K562 (cell line): Measurements from ENCODE around the gene NRXN3. TPM values are rescaled to one million over a fixed set of nuclear protein-coding genes. Genes with fewer than 3 reads are reported as not detected.
A peak's percentile ranks its signal among the peaks of the same experiment; 100 is the strongest.

Source experiments
- ATAC-seq: fragments of 200-7000 bp; cut with Tn5 transposase; 3 replicates; pipeline ENCODE4 v1.9.1; 2020; ENCODE audit warnings: moderate library complexity
- BruUV-seq: library from RNA; stranded (reverse); fragments of 400-500 nt; replicated peaks from 2 replicates; lab custom pipeline; 2021; lab: Mats Ljungman, UMichigan
- CTCF ChIA-PET: fragments of 300-600 bp; formaldehyde crosslinking; extraction: SDS; loops from one replicate; lab custom pipeline; 2021; ENCODE audit warnings: low intra/inter-chr PET ratio; lab: Yijun Ruan, JAX
- POLR2A ChIA-PET: fragments of 300-600, 350-650 bp; sonication (Branson Sonifier 250); formaldehyde crosslinking; extraction: SDS; loops from one replicate; lab custom pipeline; 2021; ENCODE audit warnings: antibody characterized with exemption, inconsistent platforms; lab: Yijun Ruan, JAX
- DNase-seq, 4 experiments: peaks; one replicate each; pipeline versions ENCODE4 v3.0.0 to v3.0.0-alpha.2; 2011 to 2018; ENCODE audit warnings: low spot score in 3 of 4, mixed read lengths in 3 of 4; ENCODE audit errors: extremely low read depth in 1 of 4
- FAIRE-seq: peaks from 2 replicates; lab custom pipeline; 2011; peaks lifted over from hg19 to GRCh38; lab: Jason Lieb, UNC
- H2AFZ ChIP-seq: 2 replicates; pipeline ENCODE4 v1.6.0; 2011; ENCODE audit warnings: low read depth, low read length, control low read depth, inconsistent platforms
- H3K27ac ChIP-seq: fragments of 200-600 bp; 3 replicates; pipeline ENCODE4 v1.8.0; 2011; ENCODE audit warnings: low read depth, mild to moderate bottlenecking, control low read depth, inconsistent platforms, low read length, moderate library complexity, mixed read lengths; ENCODE audit errors: extremely low read depth
- H3K27me3 ChIP-seq, 2 experiments: fragments of 300-600 bp in 1 of 2; 2 replicates in 1 of 2; 3 replicates in 1 of 2; pipeline versions ENCODE4 v1.6.0 to v1.8.0; 2011; ENCODE audit warnings: inconsistent platforms in 2 of 2, low read length in 2 of 2, mild to moderate bottlenecking in 1 of 2, mixed read lengths in 1 of 2, moderate library complexity in 1 of 2; ENCODE audit not compliant: control insufficient read depth in 2 of 2, insufficient read depth in 2 of 2
- H3K36me3 ChIP-seq: fragments of 300-600 bp; 3 replicates; pipeline ENCODE4 v1.8.0; 2011; ENCODE audit warnings: mild to moderate bottlenecking, low read length, inconsistent platforms; ENCODE audit not compliant: control insufficient read depth, insufficient read depth
- H3K4me1 ChIP-seq, 2 experiments: fragments of 200-600 bp in 1 of 2; replicated peaks in 1 of 2; 2 replicates in 1 of 2; 3 replicates in 1 of 2; pipeline versions ENCODE4 v1.5.1 to v1.8.0; 2011; ENCODE audit warnings: inconsistent platforms in 2 of 2, low read length in 2 of 2, mild to moderate bottlenecking in 1 of 2, mixed read lengths in 1 of 2, moderate library complexity in 1 of 2; ENCODE audit not compliant: control insufficient read depth in 2 of 2, insufficient read depth in 2 of 2
- H3K4me2 ChIP-seq: 2 replicates; pipeline ENCODE4 v1.6.1; 2011; ENCODE audit warnings: low read length, control low read depth, inconsistent platforms, mixed read lengths; ENCODE audit not compliant: insufficient read depth
- H3K4me3 ChIP-seq: fragments of 200-600 bp; sonication (generic), shearing (Covaris generic); 2 replicates; pipeline ENCODE4 v1.5.1; 2016; ENCODE audit warnings: control low read depth, inconsistent platforms
- H3K79me2 ChIP-seq: fragments of 200-600 bp; 3 replicates; pipeline ENCODE4 v1.8.0; 2011; ENCODE audit warnings: low read length, inconsistent platforms; ENCODE audit not compliant: control insufficient read depth, insufficient read depth
- H3K9ac ChIP-seq, 2 experiments: 2 replicates each; pipeline versions ENCODE4 v1.6.0 to v1.6.1; 2011; ENCODE audit warnings: low read depth in 2 of 2, low read length in 2 of 2, control low read depth in 1 of 2, inconsistent platforms in 1 of 2, mild to moderate bottlenecking in 1 of 2, mixed read lengths in 1 of 2; ENCODE audit not compliant: insufficient read depth in 1 of 2
- H3K9me1 ChIP-seq: one replicate; pipeline ENCODE4 v1.6.0; 2011; ENCODE audit warnings: inconsistent platforms, mild to moderate bottlenecking, low read length, moderate library complexity; ENCODE audit not compliant: control insufficient read depth, insufficient read depth
- H3K9me3 ChIP-seq: replicated peaks from 2 replicates; pipeline ENCODE4 v1.5.1; 2011; ENCODE audit warnings: low read depth, low read length, inconsistent platforms; ENCODE audit not compliant: control insufficient read depth, insufficient read depth
- H4K20me1 ChIP-seq: replicated peaks from 2 replicates; pipeline ENCODE4 v1.6.1; 2011; ENCODE audit warnings: low read length, inconsistent platforms, mixed read lengths; ENCODE audit not compliant: control insufficient read depth, insufficient read depth
- BCOR ChIP-seq: fragments of 450-650 bp; IDR thresholded peaks from 2 replicates; pipeline ENCODE4 v1.6.1; 2016
- CTCF ChIP-seq, 3 experiments: IDR thresholded peaks in 2 of 3; conservative IDR thresholded peaks in 1 of 3; 2 replicates each; pipeline ENCODE4 v1.5.1; 2011 to 2012; ENCODE audit warnings: low read length in 3 of 3, mild to moderate bottlenecking in 3 of 3, control low read depth in 2 of 3, improper control_type of control experiment in 1 of 3, inconsistent platforms in 1 of 3, low read depth in 1 of 3, mixed read lengths in 1 of 3, moderate library complexity in 1 of 3; ENCODE audit not compliant: insufficient read depth in 2 of 3
- GTF2F1 ChIP-seq: IDR thresholded peaks from 2 replicates; pipeline ENCODE4 v1.6.1; 2011; ENCODE audit warnings: low read depth, low read length, improper control_type of control experiment
- NR1H2 ChIP-seq: sonication (generic); formaldehyde crosslinking; IDR thresholded peaks from 2 replicates; pipeline ENCODE4 v1.4.0; 2020; ENCODE audit warnings: mild to moderate bottlenecking, missing genetic modification reagents
- RAD21 ChIP-seq, 2 experiments: fragments of 250-450 bp in 1 of 2; fragments of 450-650 bp in 1 of 2; sonication (Bioruptor Pico) in 1 of 2; formaldehyde crosslinking in 1 of 2; IDR thresholded peaks in 1 of 2; conservative IDR thresholded peaks in 1 of 2; 2 replicates each; pipeline versions ENCODE4 v1.4.0 to v1.8.0; 2020 to 2022; ENCODE audit warnings: mild to moderate bottlenecking in 2 of 2, moderate library complexity in 1 of 2
- TOE1 ChIP-seq, 2 experiments: fragments of 450-650 bp in 1 of 2; sonication (generic) in 1 of 2; formaldehyde crosslinking in 1 of 2; IDR thresholded peaks; 2 replicates each; pipeline versions ENCODE4 v1.7.1 to v1.8.0; 2016 to 2022; ENCODE audit warnings: borderline replicate concordance in 2 of 2, mild to moderate bottlenecking in 2 of 2, antibody characterized with exemption in 1 of 2, inconsistent platforms in 1 of 2, low read depth in 1 of 2, missing genetic modification reagents in 1 of 2, moderate library complexity in 1 of 2
- ZNF184 ChIP-seq: sonication (generic); formaldehyde crosslinking; IDR thresholded peaks from 2 replicates; pipeline ENCODE4 v1.5.0; 2020; ENCODE audit warnings: missing genetic modification reagents
- ZNF384 ChIP-seq: IDR thresholded peaks from 2 replicates; pipeline ENCODE4 v1.6.1; 2012; ENCODE audit warnings: low read depth, low read length, improper control_type of control experiment
- ZSCAN29 ChIP-seq: fragments of 450-650 bp; IDR thresholded peaks from 2 replicates; pipeline ENCODE4 v1.6.1; 2017
- WGBS: fragments of 100-300 bp; shearing (Covaris generic); methylation state at CpG from one replicate; pipeline ENCODE4 v1.1.6; 2016; ENCODE audit warnings: low coverage, mixed read lengths; ENCODE audit not compliant: insufficient coverage; ENCODE audit errors: missing lambda C conversion rate; 5-methylcytosine and 5-hydroxymethylcytosine counted together
- in situ Hi-C: fragments of 300-500 bp; cut with MboI; formaldehyde crosslinking; loops from 4 replicates; pipeline ENCODE4 v1.15.0; 2018; ENCODE audit warnings: inconsistent platforms, mixed read lengths
- intact Hi-C: fragments of 100-400 bp; cut with micrococcal nuclease; formaldehyde crosslinking; loops from 2 replicates; pipeline ENCODE4 v1.14.2; 2022
- polyA plus RNA-seq, 8 experiments: library from polyadenylated mRNA; depleted of rRNA in 4 of 8; stranded (reverse) in 5 of 8; unstranded in 3 of 8; fragments of >200 nt; fragmentation: Nextera tagmentation in 2 of 8; fragmentation: Illumina TruSeq in 1 of 8; extraction: Ambion mirVana in 2 of 8; extraction: Trizol in 1 of 8; gene quantifications; 2 replicates each; pipeline versions ENCODE4 v1.2.1 to v1.2.3, GENCODE V29; 2011 to 2014; ENCODE audit warnings: inconsistent platforms in 1 of 8, missing spikeins in 1 of 8
- total RNA-seq, 7 experiments: library from RNA; depleted of rRNA in 6 of 7; stranded (reverse); fragments of >200 nt in 6 of 7; fragmentation: Illumina TruSeq in 2 of 7; extraction: Trizol in 2 of 7; gene quantifications; 2 replicates each; pipeline versions ENCODE4 v1.2.1 to v1.2.3, GENCODE V29; 2011 to 2021; ENCODE audit warnings: low replicate concordance in 1 of 7
- TF ChIP-seq, protein P1 (sequence below), 2 experiments: fragments of 250-450 bp in 1 of 2; fragments of 450-650 bp in 1 of 2; sonication (Bioruptor Pico) in 1 of 2; IDR thresholded peaks; 2 replicates each; pipeline versions ENCODE4 v1.6.1 to v1.8.0; 2016 to 2021; ENCODE audit warnings: mild to moderate bottlenecking in 2 of 2, moderate library complexity in 2 of 2, missing compliant biosample characterization in 1 of 2, missing genetic modification characterization in 1 of 2
- TF ChIP-seq, protein P2 (sequence below): fragments of 450-650 bp; IDR thresholded peaks from 2 replicates; pipeline ENCODE4 v1.6.1; 2016; ENCODE audit warnings: low read depth

The NRXN3 gene
- total and polyA plus RNA-seq, 9 of the 15 experiments (the other 6 are each of a cell fraction or from before 2014, with no cell fraction given): 0.09 TPM; not detected in 8

GRCh38 chr14:78758333-78758732 is 588.2 kb downstream of the NRXN3 start:
- FAIRE-seq (no peak), ATAC-seq (peak; percentile 69)
- no TSS peak for BruUV-seq
- TF ChIP-seq BCOR (no peak), ZSCAN29 (no peak), CTCF (IDR thresholded peaks at IDR 0.05 in 2 of 3, conservative IDR thresholded peaks at IDR 0.05 in 1 of 3; ENCODE audit: insufficient read depth in 2 of 3, low read depth in 1 of 3, low read length in 3 of 3) (peak in 2 of 3 experiments; percentile 48 to 56; a peak in 4 of 6 replicates), ZNF384 (0 out of 2 replicates have a peak, but pooled peaks have one; percentile 29), RAD21 (CRISPR knock-in tag; conservative IDR thresholded peaks at IDR 0.05 in 1 of 2, IDR thresholded peaks at IDR 0.05 in 1 of 2) (peak; percentile 28 to 32; a peak in 3 of 4 replicates), GTF2F1 (no peak), ZNF184 (CRISPR knock-in tag) (no peak), NR1H2 (no peak), TOE1 (IDR thresholded peaks at IDR 0.05; ENCODE audit: borderline replicate concordance) (no peak), TOE1 (CRISPR knock-in tag; IDR thresholded peaks at IDR 0.05; ENCODE audit: borderline replicate concordance, low read depth) (no peak)
- TF ChIP-seq, protein P1, sequence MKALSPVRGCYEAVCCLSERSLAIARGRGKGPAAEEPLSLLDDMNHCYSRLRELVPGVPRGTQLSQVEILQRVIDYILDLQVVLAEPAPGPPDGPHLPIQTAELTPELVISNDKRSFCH (CRISPR knock-in tag; IDR thresholded peaks at IDR 0.05): no peak
- TF ChIP-seq, protein P1 (tag; IDR thresholded peaks at IDR 0.05): no peak
- TF ChIP-seq, protein P2, sequence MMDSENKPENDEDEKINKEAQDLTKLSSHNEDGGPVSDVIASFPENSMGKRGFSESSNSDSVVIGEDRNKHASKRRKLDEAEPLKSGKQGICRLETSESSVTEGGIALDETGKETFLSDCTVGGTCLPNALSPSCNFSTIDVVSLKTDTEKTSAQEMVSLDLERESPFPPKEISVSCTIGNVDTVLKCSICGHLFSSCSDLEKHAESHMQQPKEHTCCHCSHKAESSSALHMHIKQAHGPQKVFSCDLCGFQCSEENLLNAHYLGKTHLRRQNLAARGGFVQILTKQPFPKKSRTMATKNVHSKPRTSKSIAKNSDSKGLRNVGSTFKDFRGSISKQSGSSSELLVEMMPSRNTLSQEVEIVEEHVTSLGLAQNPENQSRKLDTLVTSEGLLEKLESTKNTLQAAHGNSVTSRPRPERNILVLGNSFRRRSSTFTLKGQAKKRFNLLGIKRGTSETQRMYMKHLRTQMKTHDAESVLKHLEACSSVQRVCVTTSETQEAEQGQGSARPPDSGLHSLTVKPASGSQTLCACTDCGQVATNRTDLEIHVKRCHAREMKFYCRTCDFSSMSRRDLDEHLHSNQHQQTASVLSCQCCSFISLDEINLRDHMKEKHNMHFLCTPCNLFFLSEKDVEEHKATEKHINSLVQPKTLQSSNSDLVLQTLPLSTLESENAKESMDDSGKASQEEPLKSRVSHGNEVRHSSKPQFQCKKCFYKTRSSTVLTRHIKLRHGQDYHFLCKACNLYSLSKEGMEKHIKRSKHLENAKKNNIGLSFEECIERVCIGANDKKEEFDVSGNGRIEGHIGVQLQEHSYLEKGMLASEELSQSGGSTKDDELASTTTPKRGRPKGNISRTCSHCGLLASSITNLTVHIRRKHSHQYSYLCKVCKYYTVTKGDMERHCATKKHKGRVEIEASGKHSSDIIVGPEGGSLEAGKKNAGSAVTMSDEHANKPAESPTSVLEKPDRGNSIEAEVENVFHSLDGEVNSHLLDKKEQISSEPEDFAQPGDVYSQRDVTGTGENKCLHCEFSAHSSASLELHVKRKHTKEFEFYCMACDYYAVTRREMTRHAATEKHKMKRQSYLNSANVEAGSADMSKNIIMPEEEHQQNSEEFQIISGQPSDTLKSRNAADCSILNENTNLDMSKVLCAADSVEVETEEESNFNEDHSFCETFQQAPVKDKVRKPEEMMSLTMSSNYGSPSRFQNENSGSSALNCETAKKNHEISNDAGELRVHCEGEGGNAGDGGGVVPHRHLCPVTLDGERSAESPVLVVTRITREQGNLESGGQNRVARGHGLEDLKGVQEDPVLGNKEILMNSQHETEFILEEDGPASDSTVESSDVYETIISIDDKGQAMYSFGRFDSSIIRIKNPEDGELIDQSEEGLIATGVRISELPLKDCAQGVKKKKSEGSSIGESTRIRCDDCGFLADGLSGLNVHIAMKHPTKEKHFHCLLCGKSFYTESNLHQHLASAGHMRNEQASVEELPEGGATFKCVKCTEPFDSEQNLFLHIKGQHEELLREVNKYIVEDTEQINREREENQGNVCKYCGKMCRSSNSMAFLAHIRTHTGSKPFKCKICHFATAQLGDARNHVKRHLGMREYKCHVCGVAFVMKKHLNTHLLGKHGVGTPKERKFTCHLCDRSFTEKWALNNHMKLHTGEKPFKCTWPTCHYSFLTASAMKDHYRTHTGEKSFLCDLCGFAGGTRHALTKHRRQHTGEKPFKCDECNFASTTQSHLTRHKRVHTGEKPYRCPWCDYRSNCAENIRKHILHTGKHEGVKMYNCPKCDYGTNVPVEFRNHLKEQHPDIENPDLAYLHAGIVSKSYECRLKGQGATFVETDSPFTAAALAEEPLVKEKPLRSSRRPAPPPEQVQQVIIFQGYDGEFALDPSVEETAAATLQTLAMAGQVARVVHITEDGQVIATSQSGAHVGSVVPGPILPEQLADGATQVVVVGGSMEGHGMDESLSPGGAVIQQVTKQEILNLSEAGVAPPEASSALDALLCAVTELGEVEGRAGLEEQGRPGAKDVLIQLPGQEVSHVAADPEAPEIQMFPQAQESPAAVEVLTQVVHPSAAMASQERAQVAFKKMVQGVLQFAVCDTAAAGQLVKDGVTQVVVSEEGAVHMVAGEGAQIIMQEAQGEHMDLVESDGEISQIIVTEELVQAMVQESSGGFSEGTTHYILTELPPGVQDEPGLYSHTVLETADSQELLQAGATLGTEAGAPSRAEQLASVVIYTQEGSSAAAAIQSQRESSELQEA: no peak

More at GRCh38 chr14:78758333-78758732, 588.2 kb downstream of the NRXN3 start:
- H3K9me3 ChIP-seq: no peaks in the 10 kb centered on the region
- H3K4me3 ChIP-seq: no peak overlapping the region
- ChIA-PET CTCF (no interaction called here), POLR2A (no interaction called here)
- no peaks in the 10 kb centered on the region for H3K9me1 ChIP-seq
- no peak overlapping the region for H3K4me2 ChIP-seq
- no peaks in the 10 kb centered on the region for H4K20me1 ChIP-seq
- H3K27ac ChIP-seq: no peak overlapping the region
- no peaks in the 10 kb centered on the region for H3K79me2 ChIP-seq
- peak; percentile 10 to 24 (median 11) for DNase-seq
- no peaks in the 10 kb centered on the region for H3K36me3 ChIP-seq
- no peak overlapping the region for H3K9ac ChIP-seq
- in situ Hi-C loops: no loop called here
- H3K27me3 ChIP-seq: no peaks in the 10 kb centered on the region
- 6% methylated on average over 4 of the region's 4 CpGs for WGBS
- no peaks in the 10 kb centered on the region for H3K4me1 ChIP-seq
- H2AFZ ChIP-seq: no peak overlapping the region
- intact Hi-C loops: no loop called here
